ENCODE measurements around the gene NPAS3.

GRCh38 chr14:33657476-33657875 is 718.8 kb downstream of the NPAS3 start:
- no peak for TF ChIP-seq POLR2A (IDR thresholded peaks at IDR 0.05)
- TF ChIP-seq CTCF (IDR thresholded peaks at IDR 0.05): no peak
